H9 (cell line): ENCODE results near the gene DNM2. TPM values are rescaled to one million over a fixed set of nuclear protein-coding genes. Genes with fewer than 3 reads are reported as not detected.

ENCODE experiments used
- DNase-seq: peaks from one replicate; pipeline ENCODE4 v3.0.0-alpha.2; 2017
- H2AFZ ChIP-seq: one replicate; pipeline ENCODE4 v1.6.1; 2013; ENCODE audit warnings: mild to moderate bottlenecking, low read length, control low read depth, moderate library complexity
- H2AK5ac ChIP-seq: 2 replicates; pipeline ENCODE4 v1.6.1; 2013; ENCODE audit warnings: low read length, control low read depth, mixed read lengths; ENCODE audit not compliant: insufficient read length
- H2BK120ac ChIP-seq: one replicate; pipeline ENCODE4 v1.6.1; 2013; ENCODE audit warnings: low read depth, mild to moderate bottlenecking, low read length, control low read depth, inconsistent platforms; ENCODE audit not compliant: poor library complexity, severe bottlenecking
- H2BK12ac ChIP-seq: 2 replicates; pipeline ENCODE4 v1.6.1; 2013; ENCODE audit warnings: low read length, control low read depth, mixed read lengths, low read depth; ENCODE audit not compliant: insufficient read length
- H2BK15ac ChIP-seq: 2 replicates; pipeline ENCODE4 v1.6.1; 2013; ENCODE audit warnings: low read depth, low read length, control low read depth
- H2BK20ac ChIP-seq: one replicate; pipeline ENCODE4 v1.6.1; 2013; ENCODE audit warnings: low read depth, mild to moderate bottlenecking, low read length, control low read depth, inconsistent platforms; ENCODE audit not compliant: poor library complexity, severe bottlenecking
- H2BK5ac ChIP-seq: 2 replicates; pipeline ENCODE4 v1.6.1; 2013; ENCODE audit warnings: low read length, control low read depth, mixed read lengths; ENCODE audit not compliant: insufficient read length
- H3K14ac ChIP-seq: 2 replicates; pipeline ENCODE4 v1.6.1; 2013; ENCODE audit warnings: low read length, control low read depth; ENCODE audit not compliant: insufficient read depth
- H3K18ac ChIP-seq: 2 replicates; pipeline ENCODE4 v1.6.1; 2013; ENCODE audit warnings: low read depth, mild to moderate bottlenecking, mixed read lengths, low read length, control low read depth; ENCODE audit not compliant: insufficient read length
- H3K23ac ChIP-seq: 2 replicates; pipeline ENCODE4 v1.6.1; 2013; ENCODE audit warnings: low read length, control low read depth, mixed read lengths, low read depth; ENCODE audit not compliant: insufficient read length
- H3K23me2 ChIP-seq: 2 replicates; pipeline ENCODE4 v1.6.1; 2013; ENCODE audit warnings: low read depth, mild to moderate bottlenecking, mixed read lengths, low read length, control low read depth; ENCODE audit not compliant: insufficient read length, poor library complexity, severe bottlenecking
- H3K27ac ChIP-seq: 2 replicates; pipeline ENCODE4 v1.5.1; 2013; ENCODE audit warnings: low read length, control low read depth, mixed read lengths, low read depth; ENCODE audit not compliant: insufficient read length
- H3K27me3 ChIP-seq: 2 replicates; pipeline ENCODE4 v1.6.1; 2013; ENCODE audit warnings: low read length, control low read depth, inconsistent platforms; ENCODE audit not compliant: insufficient read depth
- H3K4ac ChIP-seq: 2 replicates; pipeline ENCODE4 v1.6.1; 2013; ENCODE audit warnings: low read depth, mild to moderate bottlenecking, control low read depth, inconsistent platforms, low read length, moderate library complexity
- H3K4me1 ChIP-seq: 2 replicates; pipeline ENCODE4 v1.6.1; 2013; ENCODE audit warnings: low read length, control low read depth, inconsistent platforms; ENCODE audit not compliant: insufficient read depth
- H3K4me2 ChIP-seq: 2 replicates; pipeline ENCODE4 v1.6.1; 2013; ENCODE audit warnings: low read length, control low read depth, mixed read lengths; ENCODE audit not compliant: insufficient read length, insufficient read depth
- H3K56ac ChIP-seq: 2 replicates; pipeline ENCODE4 v1.6.1; 2013; ENCODE audit warnings: low read depth, mild to moderate bottlenecking, mixed read lengths, low read length, control low read depth; ENCODE audit not compliant: insufficient read length
- H3K79me1 ChIP-seq: 2 replicates; pipeline ENCODE4 v1.6.1; 2013; ENCODE audit warnings: low read depth, mild to moderate bottlenecking, moderate library complexity, low read length, control low read depth, inconsistent platforms; ENCODE audit not compliant: insufficient read depth, poor library complexity, severe bottlenecking
- H3K79me2 ChIP-seq: 2 replicates; pipeline ENCODE4 v1.6.1; 2013; ENCODE audit warnings: low read length, control low read depth, inconsistent platforms; ENCODE audit not compliant: insufficient read depth
- H3K9ac ChIP-seq: 2 replicates; pipeline ENCODE4 v1.6.1; 2013; ENCODE audit warnings: low read length, control low read depth, mixed read lengths; ENCODE audit not compliant: insufficient read length; ENCODE audit errors: extremely low read depth
- H3K9me3 ChIP-seq: one replicate; pipeline ENCODE4 v1.6.1; 2013; ENCODE audit warnings: low read depth, low read length, inconsistent platforms; ENCODE audit not compliant: control insufficient read depth
- H3T11ph ChIP-seq: one replicate; pipeline ENCODE4 v1.6.1; 2013; ENCODE audit warnings: mild to moderate bottlenecking, low read length, control low read depth, inconsistent platforms
- H4K20me1 ChIP-seq: one replicate; pipeline ENCODE4 v1.6.1; 2013; ENCODE audit not compliant: control insufficient read depth, insufficient read length, insufficient read depth
- H4K5ac ChIP-seq: 2 replicates; pipeline ENCODE4 v1.6.1; 2013; ENCODE audit warnings: low read depth, mild to moderate bottlenecking, mixed read lengths, low read length, control low read depth; ENCODE audit not compliant: insufficient read length
- H4K8ac ChIP-seq: replicated peaks from 2 replicates; pipeline ENCODE4 v1.6.1; 2013; ENCODE audit warnings: low read length, control low read depth, mixed read lengths, low read depth; ENCODE audit not compliant: insufficient read length
- H4K91ac ChIP-seq: 2 replicates; pipeline ENCODE4 v1.6.1; 2013; ENCODE audit warnings: low read depth, mild to moderate bottlenecking, moderate library complexity, mixed read lengths, low read length, control low read depth; ENCODE audit not compliant: insufficient read length
- H3K27ac Mint-ChIP-seq, 3 experiments: 2 replicates in 2 of 3; 3 replicates in 1 of 3; pipeline ENCODE4 v1.8.0; 2020 to 2021; ENCODE audit warnings: mixed read lengths in 3 of 3, mild to moderate bottlenecking in 1 of 3, moderate library complexity in 1 of 3
- H3K27me3 Mint-ChIP-seq: 2 replicates; pipeline ENCODE4 v1.8.0; 2021; ENCODE audit warnings: low read depth, mild to moderate bottlenecking, moderate library complexity, mixed read lengths
- H3K36me3 Mint-ChIP-seq, 3 experiments: 2 replicates in 2 of 3; 3 replicates in 1 of 3; pipeline ENCODE4 v1.8.0; 2020 to 2021; ENCODE audit warnings: low read depth in 3 of 3, mixed read lengths in 3 of 3; ENCODE audit not compliant: insufficient read depth in 1 of 3
- H3K4me1 Mint-ChIP-seq, 2 experiments: 2 replicates each; pipeline ENCODE4 v1.8.0; 2020; ENCODE audit warnings: mixed read lengths in 2 of 2
- H3K4me3 Mint-ChIP-seq, 2 experiments: 2 replicates in 1 of 2; 3 replicates in 1 of 2; pipeline ENCODE4 v1.8.0; 2020 to 2021; ENCODE audit warnings: mild to moderate bottlenecking in 2 of 2, mixed read lengths in 2 of 2, moderate library complexity in 1 of 2
- H3K9me3 Mint-ChIP-seq, 2 experiments: 2 replicates in 1 of 2; 3 replicates in 1 of 2; pipeline ENCODE4 v1.8.0; 2020; ENCODE audit warnings: mild to moderate bottlenecking in 2 of 2, mixed read lengths in 2 of 2, moderate library complexity in 1 of 2
- CTCF ChIP-seq: fragments of 200-600 bp; sonication (generic); conservative IDR thresholded peaks from 3 replicates; pipeline ENCODE4 v1.8.0; 2021; ENCODE audit warnings: antibody characterized with exemption, mild to moderate bottlenecking
- WGBS: extraction: QIAGEN DNeasy Blood & Tissue Kit; methylation state at CpG from one replicate; pipeline ENCODE4 v1.1.7; 2013; ENCODE audit warnings: missing lambda C conversion rate, low lambda C conversion rate, mixed read lengths; ENCODE audit not compliant: insufficient read length; ENCODE audit errors: extremely low coverage; 5-methylcytosine and 5-hydroxymethylcytosine counted together
- total RNA-seq: library from RNA; stranded (reverse); gene quantifications from 2 replicates; pipeline ENCODE4 v1.2.1, GENCODE V29; 2021

The DNM2 gene
- total RNA-seq, 1 experiment from 2014 or later = 152 TPM

DNA sequence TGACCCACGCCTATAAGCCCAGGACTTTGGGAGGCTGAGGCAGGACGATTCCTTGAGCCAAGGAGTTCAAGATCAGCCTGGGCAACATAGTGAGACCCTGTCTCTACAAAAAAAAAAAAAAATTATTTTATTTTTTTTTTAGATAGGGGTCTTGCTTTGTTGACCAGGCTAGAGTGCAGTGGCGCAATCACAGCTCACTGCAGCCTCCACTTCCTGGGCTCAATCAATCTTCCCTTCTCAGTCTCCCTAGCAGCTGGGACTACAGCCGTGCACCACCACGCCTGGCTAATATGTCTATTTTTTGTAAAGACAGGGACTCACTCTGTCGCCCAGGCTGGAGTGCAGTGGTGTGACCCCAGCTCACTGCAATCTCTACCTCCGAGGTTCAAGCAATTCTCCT, 135.1 kb downstream of the DNM2 start:
- Mint-ChIP-seq H3K27ac (no peak overlapping the region; a peak in 1 of 7 replicates), H3K4me3 (no peak overlapping the region), H3K9me3 (no peaks in the 10 kb centered on the region), H3K27me3 (peaks cover 18% of the 10 kb centered on the region), H3K36me3 (no peaks in the 10 kb centered on the region), H3K4me1 (peaks cover 0 to 7% of the 10 kb centered on the region in 2 experiments; a peak in 1 of 4 replicates)
- Histone ChIP-seq H3K27ac (no peak overlapping the region), H3K4me1 (no peaks in the 10 kb centered on the region), H3K23me2 (no peaks in the 10 kb centered on the region), H4K91ac (no peak overlapping the region), H3K56ac (no peak overlapping the region), H2AFZ (no peak overlapping the region), H2BK20ac (no peak overlapping the region), H3K14ac (no peak overlapping the region), H2BK120ac (no peak overlapping the region), H2BK12ac (no peak overlapping the region), H3K9me3 (no peaks in the 10 kb centered on the region), H3K4ac (no peak overlapping the region), H3K4me2 (no peak overlapping the region), H3K79me2 (no peaks in the 10 kb centered on the region), H4K8ac (no peak overlapping the region), H3K23ac (no peak overlapping the region), H4K5ac (no peak overlapping the region), H3K18ac (no peak overlapping the region), H2BK5ac (no peak overlapping the region), H3T11ph (no peak overlapping the region), H3K79me1 (no peaks in the 10 kb centered on the region), H2BK15ac (no peak overlapping the region), H2AK5ac (no peak overlapping the region), H3K27me3 (no peaks in the 10 kb centered on the region), H3K9ac (no peak overlapping the region), H4K20me1 (no peaks in the 10 kb centered on the region)
- no CpG with 5 or more reads among the region's 7 CpGs for WGBS
- no peak for DNase-seq
- no peak for TF ChIP-seq CTCF
